HG03469 (cell line): Measurements from ENCODE around the gene TRIM33.
"Not testable (repeated sequence)": the region's sequence is repeated elsewhere in the genome, so short reads cannot be mapped to it uniquely, and the experiment has no call there.

Experiments
- ATAC-seq: cut with Tn5 transposase; IDR thresholded peaks from one replicate; pipeline ENCODE4 v1.9.1; 2021; ENCODE audit warnings: mild to moderate bottlenecking, moderate library complexity, moderate number of reproducible peaks; ENCODE audit not compliant: unreplicated experiment

Gene TRIM33

GRCh38 chr1:114468710-114469468 is 42.1 kb downstream of the TRIM33 start:
- ATAC-seq, result no peak

GRCh38 chr1:114468047-114468446 is 43.0 kb downstream of the TRIM33 start:
- no peak for ATAC-seq

- no peak for ATAC-seq
Measured at GRCh38 chr1:114467491-114467890, 43.5 kb downstream of the TRIM33 start.

- ATAC-seq, result no peak
Measured at GRCh38 chr1:114466334-114467014, 44.5 kb downstream of the TRIM33 start.

DNA sequence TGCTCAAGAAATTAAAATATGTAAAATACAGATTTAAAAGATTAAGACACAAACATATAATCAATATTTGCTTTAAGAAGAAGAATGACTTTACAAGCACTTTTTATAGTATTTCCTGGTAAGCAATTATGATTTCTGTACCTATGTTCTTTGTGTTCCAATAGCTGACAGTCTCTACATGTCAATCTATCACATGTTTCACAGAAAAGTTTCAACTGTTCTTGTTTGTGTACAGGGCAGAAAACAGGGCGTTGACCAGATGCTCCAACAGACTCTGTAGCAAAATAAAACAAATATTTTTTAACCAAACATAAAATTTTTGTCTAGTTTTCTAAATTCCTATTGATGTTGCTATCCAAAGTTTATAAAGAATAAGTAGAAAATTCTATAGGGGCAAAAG is 48.0 kb downstream of the TRIM33 start:
- ATAC-seq, result no peak

GRCh38 chr1:114462341-114462740 is 48.7 kb downstream of the TRIM33 start:
- no peak for ATAC-seq

DNA sequence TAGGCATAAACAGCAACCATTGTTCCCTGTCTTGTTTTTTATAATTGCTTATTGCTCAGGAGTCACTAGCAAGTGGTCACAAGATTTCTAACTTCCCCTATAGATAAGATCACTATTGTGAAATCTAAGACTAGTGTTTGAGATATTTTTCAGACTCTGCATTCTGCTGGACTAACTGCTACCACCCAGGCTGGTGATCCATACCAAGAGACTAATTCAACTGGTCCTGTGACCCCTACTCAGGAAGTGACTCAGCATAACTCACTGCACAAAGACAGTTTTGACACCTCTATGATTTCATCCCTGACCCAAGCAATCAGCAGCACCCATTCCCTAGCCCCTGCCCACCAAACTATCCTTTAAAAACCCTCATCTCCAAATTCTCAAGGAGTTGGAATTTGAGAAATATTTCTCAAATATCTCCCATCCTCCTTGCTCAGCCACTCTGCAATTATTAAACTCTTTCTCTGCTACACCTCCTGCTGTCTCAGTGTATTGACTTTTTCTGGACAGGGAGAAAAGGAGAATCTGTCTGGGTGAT is 52.7 kb downstream of the TRIM33 start:
- ATAC-seq, result no peak

- ATAC-seq, result no peak
Measured at GRCh38 chr1:114457675-114458236, 53.2 kb downstream of the TRIM33 start.

- no peak for ATAC-seq
Measured at GRCh38 chr1:114456586-114456985, 54.4 kb downstream of the TRIM33 start.

DNA sequence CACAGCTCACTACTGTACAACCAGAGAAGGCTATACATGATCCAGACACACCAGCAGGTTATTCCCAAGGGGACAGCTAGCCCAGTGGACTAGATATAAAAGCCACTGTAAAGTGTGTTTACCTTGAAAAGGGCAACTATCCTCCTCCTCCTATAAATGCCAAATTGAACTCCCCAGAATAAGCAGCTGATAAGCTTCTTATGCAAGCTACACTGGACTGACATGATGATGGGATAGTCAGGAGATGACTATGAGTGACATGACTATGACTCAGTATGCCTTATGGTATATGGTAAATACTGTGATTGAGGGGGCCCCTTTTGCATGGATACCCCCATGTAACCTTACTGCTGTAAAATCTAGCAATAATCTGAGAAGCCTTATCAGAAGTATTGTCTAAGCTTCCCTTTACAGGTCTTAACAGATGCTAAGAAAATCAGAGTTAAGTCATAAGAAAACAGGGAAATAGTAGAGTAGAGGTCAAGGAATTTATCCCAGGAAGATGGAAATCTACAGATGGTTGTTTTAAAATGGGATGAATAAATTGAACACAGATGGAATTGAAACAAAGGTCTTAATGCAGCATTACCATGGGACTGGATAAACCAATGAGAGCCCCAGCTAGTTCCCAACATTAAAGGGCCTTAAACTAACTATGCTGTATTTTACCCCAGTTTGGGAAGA is 55.8 kb downstream of the TRIM33 start:
- no peak for ATAC-seq

DNA sequence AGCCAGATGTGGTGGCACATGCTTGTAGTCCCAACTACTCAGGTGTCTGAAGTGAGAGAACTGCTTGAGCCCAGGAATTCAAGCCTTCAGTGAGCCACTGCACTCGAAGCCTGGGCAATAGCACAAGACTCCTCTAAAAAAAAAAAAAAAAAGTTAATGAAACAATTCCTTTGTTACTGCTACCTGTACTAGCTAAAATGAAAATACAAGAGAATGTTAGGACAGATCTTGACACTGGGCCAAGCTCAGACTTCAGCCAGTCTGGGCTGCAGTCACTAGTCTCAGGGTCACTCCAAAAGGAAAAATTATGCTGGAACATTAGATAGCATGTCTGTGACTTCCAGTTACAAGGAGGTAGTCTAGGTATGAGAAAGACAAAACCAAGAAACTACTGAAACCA is 56.5 kb downstream of the TRIM33 start:
- ATAC-seq, result no peak

- no peak for ATAC-seq
Measured at GRCh38 chr1:114453361-114453784, 57.6 kb downstream of the TRIM33 start.

DNA sequence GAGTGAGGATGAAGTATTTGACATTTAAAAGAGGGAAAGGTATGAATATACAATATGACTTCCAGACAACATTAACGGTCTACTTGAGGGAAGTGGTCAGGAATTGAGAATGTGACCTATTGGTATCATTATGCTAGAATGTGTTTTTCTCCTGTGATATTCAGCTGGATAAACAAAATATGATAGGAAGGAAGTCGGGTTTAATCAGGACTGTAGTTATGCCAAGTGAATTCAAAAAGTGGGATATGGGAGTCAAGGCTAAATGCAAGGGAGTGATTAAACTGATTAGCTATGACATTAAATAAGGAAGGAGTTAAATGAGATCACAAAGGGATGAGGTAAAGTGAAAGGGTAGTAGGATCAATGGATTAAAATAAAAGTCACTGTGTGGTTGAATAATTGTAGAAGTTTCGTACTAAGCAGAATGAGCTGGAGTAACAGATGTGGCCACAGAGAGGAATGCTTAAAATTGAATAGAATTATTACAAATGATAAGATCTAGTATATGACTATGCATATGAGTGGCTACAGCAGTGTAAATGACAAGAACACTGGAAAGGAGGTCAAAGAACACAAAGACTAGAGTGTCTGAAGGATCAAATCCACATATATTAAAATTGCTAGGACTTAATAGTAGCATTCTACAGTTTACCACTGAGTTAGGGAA is 62.5 kb downstream of the TRIM33 start:
- no peak for ATAC-seq

- no peak for ATAC-seq
Measured at GRCh38 chr1:114446198-114446597, 64.8 kb downstream of the TRIM33 start.

GRCh38 chr1:114443226-114443625 is 67.8 kb downstream of the TRIM33 start:
- ATAC-seq, result not testable (repeated sequence)

- no peak for ATAC-seq
Measured at GRCh38 chr1:114441332-114441731, 69.7 kb downstream of the TRIM33 start.

GRCh38 chr1:114439369-114439768 is 71.6 kb downstream of the TRIM33 start:
- no peak for ATAC-seq

DNA sequence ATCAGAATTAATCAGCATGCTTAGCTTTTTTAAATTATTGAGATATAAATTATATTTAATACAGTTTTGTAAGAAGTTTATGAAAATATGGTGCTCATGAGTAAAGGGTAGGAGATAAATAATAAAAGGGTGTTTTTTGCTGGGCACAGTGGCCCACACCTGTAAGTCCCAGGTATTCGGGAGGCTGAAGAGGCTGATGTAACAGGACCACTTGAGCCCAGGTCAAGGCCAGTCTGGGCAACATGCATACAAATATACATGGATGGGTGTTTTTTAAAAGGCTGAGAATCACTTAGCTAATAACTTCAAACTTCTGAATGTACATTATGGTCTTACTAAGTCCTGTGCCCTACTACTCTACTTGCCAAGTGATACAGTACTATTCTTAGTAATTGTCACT is 73.2 kb downstream of the TRIM33 start:
- no peak for ATAC-seq

- no peak for ATAC-seq
Measured at GRCh38 chr1:114436799-114437198, 74.2 kb downstream of the TRIM33 start.

DNA sequence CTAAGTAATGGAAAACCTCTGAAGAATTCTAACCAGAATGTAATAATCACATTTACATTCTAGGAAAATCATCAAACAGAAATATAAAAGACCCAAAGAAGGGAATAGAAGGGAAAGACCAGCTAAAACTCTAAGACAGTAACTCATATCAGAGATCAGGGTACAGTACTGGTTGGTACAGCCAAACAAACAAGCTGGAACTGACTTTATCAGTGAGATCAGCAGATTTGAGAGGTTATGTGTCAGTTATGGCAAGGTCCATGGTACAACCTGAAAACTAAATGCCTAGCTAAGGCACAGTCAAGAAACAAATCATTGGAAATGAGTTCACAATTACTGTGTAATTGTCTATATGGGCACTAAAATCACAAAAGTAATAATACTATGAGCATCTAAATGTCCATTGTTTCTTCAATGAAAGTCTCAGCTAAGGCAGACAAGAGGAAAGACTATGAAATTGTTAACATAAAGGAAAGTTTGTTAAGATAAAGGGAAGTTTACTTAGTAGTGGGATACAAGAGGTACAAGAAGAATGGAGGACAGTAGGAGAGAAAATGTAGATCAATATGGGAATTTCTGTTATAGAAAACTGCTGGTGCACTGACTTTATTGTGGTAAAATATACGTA is 75.8 kb downstream of the TRIM33 start:
- no peak for ATAC-seq
